Inferior parietal cortex (tissue), 1 donor: Measurements from ENCODE around the gene MLLT11.

Source experiments
- DNase-seq: peaks from one replicate; pipeline ENCODE4 v3.0.0-alpha.2; 2016; ENCODE audit errors: extremely low spot score

Gene MLLT11, protein sequence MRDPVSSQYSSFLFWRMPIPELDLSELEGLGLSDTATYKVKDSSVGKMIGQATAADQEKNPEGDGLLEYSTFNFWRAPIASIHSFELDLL

DNA sequence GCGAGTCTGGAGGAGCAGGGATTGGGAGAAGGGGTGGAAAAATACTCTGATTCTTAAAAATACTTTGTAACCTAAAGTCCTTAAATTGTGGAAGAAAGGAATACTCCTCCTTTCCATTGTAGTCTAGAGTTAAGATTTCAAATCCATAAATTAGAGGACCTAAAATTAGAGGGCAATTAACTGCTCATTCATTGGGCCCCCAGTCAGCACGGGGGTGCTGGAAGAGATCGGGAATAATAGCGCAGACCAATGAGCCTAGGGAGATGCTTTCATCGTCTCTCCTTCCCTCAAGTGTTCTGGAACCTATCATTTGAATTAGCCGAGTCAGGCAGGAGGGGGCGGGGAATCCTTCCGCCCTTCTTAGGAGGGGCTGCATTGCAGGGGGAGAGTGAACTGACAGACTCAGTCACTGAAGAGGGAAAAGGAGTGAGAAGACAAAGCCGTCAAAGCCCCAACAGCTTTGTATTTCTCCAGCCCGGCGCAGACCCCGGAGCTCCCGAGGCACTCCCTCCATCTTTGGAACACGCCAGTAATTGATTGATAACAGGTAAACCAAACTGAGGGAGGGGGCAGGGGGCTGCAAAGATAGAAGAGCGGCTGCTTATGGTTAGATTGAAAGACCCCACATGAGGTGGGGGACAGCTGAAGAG lies at the start of gene MLLT11:
TSS of gene MLLT11 (plus strand) at position 391 of the 650 bp plus-strand sequence. CDS start 6,828 bp downstream, outside the sequence.
- DNase-seq, result peak; percentile 72

DNA sequence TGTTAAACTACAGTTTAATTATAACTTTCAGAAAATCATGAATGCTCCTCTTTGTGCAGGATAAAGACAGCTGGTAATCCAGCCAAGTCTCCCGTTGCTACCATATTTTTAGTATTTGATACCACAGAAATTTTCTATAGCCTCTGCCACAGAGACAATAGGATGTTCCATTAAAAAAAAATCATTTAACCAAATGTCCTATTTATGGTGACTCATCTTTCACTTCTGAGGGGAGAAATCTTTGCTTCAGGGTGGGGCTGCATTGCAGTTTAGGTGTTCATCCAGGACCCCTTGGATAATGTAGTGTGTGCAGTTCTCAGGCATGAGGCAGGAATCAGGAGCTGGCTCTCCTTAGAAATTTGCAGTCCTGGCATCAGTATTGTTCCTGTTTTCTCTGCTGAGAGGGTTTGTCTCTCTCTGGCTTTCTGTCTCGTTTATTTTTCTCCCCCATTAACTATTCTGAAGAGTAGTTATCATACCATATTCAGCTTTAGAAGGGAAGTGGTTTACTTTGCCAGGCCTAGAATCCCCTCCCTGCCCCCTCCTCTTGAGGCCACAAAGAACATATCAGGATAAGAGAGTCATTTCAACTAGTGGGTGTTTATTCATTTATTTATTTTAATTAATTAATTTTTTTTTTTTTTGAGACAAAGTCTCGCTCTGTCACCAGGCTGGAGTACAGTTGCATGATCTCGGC lies 48.9 kb upstream of the MLLT11 start:
- DNase-seq, result no peak

DNA sequence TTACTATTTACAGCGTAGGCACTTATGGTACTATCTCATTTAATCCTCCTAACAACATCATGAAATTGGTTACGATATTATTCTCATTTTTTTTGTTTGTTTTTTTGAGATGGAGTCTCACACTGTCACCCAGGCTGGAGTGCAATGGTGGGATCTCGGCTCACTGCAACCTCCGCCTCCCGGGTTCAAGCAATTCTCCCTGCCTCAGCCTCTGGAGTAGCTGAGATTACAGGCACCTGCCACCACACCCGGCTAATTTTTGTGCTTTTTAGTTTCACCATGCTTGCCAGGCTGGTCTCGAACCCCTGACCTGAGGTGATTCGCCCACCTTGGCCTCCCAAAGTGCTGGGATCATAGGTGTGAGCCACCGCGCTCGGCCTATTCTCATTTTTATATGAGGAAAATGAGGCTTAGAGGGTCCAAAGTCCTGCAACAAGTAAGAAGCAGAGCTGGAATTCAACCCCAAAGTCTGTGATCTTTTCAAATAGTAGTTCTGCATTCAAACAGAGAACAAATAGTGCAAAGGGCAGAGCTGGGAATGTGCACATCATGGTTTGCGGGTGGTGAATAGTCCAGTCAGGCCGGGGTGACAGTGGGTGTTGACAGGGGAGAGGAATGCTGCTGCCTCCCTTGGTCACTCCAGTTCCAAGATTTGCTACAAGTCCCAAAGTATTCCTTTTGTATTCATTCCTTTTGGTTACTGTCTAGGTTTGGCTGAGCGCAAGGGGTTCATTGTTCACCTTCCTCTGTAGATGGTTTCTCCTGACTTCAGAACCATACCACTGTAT lies 47.3 kb upstream of the MLLT11 start:
- no peak for DNase-seq

DNA sequence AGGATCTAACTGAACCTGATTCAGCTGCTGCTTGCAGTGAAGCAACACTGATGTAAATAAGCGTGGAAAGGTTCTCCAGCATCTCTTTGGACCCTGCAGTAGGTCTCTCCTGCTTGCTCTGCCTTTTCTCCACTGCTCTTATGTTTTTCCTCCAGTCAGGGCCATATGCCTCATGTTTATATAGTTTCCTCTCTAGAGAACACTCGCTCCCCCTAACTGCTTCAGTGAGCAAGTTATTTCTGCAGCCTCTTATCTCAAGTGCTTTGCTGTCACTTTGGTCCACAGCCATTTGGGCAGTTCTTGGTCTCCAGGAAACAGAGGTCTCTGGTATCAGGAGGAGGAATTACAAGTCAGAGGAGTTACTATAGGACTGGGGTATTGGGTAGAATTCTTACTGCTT lies 46.7 kb upstream of the MLLT11 start:
- DNase-seq, result no peak

DNA sequence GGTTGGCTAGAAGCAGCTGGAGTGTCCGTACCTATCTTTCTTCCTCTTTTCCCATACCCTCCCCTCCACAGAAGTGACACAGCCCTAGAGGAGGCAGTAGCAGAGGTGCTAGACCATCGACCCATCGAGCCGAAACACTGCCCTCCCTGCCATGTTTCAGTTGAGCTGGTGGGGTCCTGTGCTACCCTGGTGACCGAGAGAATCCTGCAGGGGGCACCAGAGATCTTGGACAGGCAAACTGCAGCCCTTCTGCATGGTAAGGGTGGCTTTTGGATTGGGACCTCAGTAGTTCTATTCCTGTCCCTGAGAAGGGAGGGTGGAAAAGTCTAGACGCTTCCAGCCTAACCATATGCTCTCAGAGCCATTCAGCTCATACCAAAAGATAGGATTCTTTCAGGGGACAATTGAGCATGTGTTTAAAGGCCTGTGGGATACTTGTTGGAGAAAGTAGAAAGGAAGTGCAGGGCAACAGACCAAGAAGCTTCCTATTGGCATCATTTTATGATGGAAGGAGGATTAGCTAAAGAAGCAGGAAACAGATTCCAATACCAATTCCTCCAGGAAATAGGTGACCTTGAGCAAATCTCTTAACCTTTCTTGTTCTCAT lies 35.6 kb upstream of the MLLT11 start:
- peak; percentile 83 for DNase-seq

- DNase-seq, result no peak
These were observed 33.7 kb upstream of the MLLT11 start for GRCh38 chr1:151026460-151026859.

GRCh38 chr1:151032164-151032563 lies 28.0 kb upstream of the MLLT11 start:
- no peak for DNase-seq

DNA sequence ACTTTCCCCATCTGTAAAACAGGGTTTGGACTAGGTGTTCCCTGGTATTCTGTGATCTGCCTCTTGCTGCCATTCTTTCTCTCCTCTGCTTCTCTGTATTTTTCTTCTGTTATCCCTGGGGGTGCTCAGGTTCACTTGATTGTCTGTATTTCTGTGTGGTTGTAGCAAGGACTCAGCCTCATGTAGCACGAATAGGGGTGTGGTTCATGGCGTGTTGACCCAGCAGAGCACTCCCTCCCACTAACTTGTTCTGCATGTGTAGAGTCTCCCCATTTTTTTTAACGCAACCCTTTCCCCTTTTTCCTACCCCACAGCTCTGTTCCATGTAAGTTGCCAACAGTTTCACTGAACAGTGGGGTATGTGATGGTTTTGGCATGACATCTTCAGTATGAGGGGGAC lies 25.0 kb upstream of the MLLT11 start:
- DNase-seq, result no peak

DNA sequence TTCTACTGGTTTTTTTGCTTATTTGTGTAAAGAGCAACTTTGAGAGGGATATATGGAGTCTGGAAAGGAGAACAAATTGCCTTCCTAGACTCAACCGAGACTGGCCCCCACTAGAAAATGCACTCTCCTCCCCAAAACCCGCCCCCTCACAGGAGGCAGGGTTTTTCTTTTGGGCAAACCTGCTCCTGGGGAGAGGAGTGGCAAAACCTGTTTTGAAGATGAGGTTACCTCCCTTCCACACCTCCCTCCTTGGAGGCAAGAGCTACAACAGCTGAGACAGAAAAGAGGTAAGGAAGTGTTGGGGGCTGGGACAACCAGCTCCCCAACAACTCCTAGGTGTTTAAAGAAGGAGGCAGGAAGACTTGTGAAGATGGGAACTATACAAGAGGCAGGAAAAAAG lies 23.8 kb upstream of the MLLT11 start, which contains the start of gene BNIPL:
TSS of gene BNIPL (plus strand) at position 231 of the 400 bp plus-strand sequence. CDS start at position 371, 140 bp downstream.
- DNase-seq, result no peak

GRCh38 chr1:151037032-151037431 lies 23.2 kb upstream of the MLLT11 start:
- no peak for DNase-seq

DNA sequence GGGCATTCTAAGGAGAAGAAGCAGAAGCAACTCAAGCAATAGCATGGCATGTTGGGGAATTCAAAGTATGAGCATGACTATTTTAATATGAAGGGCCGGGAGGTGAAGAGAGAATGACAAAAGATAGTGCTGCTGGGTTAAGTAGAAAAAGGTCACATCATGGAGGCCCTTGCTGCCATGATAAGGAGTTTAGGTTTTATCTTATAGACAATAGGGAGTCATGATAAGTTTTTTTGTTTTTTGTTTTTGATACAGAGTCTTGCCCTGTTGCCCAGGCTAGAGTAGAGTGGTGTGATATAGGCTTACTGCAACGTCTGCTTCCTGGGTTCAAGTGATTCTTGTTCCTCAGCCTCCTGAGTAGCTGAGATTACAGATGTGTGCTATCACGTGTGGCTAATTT lies 20.7 kb upstream of the MLLT11 start:
- no peak for DNase-seq

- DNase-seq, result no peak
These were observed 17.0 kb upstream of the MLLT11 start for GRCh38 chr1:151043163-151043562.

- peak; percentile 77 for DNase-seq
These were observed 12.6 kb upstream of the MLLT11 start, which contains the start of gene C1orf56 for GRCh38 chr1:151047591-151047924. TSS of gene C1orf56 (plus strand) at chr1:151047751. CDS start at chr1:151047848, 97 bp downstream.

- DNase-seq, result no peak
These were observed 12.1 kb upstream of the MLLT11 start for GRCh38 chr1:151047925-151048644.

DNA sequence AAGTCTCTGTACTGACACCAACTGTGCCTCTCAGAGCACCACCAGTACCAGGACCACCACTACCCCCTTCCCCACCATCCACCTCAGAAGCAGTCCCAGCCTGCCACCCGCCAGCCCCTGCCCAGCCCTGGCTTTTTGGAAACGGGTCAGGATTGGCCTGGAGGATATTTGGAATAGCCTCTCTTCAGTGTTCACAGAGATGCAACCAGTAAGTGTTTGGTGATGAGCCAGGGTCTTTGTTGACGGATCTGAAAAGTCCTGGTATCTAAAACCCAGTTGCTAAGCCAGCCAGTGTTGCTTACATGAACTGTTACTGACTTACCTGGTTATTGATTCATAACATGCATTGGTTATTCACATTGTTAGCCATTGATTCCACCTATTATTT lies 11.6 kb upstream of the MLLT11 start:
- no peak for DNase-seq

DNA sequence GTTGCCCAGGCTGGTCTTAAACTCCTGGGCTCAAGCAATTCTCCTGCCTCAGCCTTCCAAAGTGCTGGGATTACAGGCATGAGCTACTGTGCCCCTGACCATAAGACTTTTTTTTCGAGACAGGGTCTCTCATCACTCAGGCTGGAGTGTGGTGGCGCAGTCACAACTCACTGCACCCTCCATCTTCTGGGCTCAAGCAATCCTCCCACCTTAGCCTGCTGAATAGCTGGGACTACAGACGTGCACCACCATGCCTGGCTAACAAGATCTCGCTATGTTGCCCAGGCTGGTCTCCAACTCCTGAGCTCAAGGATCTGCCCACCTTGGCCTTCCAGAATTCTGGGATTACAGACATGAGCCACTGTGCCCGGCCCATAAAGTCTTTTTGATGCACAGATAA lies 10.7 kb upstream of the MLLT11 start:
- DNase-seq, result no peak

DNA sequence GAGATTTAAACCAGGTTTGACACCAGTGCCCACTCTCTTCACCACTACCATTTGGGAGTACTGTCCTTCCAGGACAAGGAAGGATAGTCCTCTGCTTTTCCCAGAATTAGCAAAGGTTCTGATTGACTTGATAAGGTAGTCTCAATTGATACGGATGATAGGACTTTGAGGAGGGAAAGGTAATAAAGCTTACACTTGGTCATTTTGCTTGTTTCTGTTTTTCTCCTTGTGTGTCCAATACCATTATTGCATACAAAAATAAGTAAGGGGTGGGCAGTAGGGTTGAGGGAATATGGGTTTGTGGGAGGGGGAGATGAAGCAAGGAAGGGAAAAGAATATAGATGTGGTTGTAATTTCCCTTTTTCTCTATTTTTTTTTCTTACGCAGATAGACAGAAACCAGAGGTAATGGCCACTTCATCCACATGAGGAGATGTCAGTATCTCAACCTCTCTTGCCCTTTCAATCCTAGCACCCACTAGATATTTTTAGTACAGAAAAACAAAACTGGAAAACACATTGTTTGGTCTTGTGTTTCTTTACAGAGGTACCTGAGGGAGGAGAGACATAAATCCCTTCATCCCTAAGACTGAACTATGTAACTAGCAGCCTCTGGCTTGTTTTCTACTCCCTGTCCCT lies 10.0 kb upstream of the MLLT11 start:
- no peak for DNase-seq

DNA sequence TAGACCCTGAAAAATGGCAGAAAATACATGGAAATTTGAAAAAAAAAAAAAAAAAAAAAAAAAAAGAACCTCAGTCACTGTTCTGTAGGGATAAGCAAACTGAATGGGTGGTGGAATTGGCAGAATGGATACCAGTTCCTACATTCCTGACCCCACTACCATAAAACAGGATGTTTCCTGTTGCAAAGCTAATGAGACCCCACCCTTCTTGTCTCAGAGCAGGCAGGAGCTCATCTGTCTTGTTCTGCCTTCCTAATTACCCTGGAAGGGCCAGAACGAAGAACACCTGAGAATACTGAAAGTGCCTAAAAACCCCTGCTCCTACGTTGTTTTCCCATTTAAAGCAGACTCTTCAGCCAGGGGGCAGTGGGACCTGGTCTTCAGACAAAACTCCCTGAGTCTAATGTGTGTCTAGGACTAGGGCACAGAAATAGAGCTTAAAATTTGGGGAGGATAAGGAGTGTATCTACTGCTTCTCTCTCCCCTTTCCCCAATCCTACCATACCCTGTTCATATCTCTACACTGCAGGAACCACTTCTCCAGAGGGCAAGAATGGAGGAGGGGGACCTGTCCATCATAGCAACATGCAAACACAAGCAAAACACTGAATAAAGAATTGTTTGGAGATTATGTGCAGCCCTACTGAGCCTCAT lies 8.7 kb upstream of the MLLT11 start:
- DNase-seq, result no peak

GRCh38 chr1:151054971-151055547 lies 5.1 kb upstream of the MLLT11 start:
- no peak for DNase-seq

GRCh38 chr1:151055581-151055980 lies 4.6 kb upstream of the MLLT11 start:
- no peak for DNase-seq
